Measurements from ENCODE around the gene PPL. TPM values are rescaled to one million over a fixed set of nuclear protein-coding genes. Genes with fewer than 3 reads are reported as not detected.
"Not testable (repeated sequence)": the region's sequence is repeated elsewhere in the genome, so short reads cannot be mapped to it uniquely, and the experiment has no call there.

The PPL gene
- total RNA-seq, 1 experiment from 2014 or later: 56.4 TPM

DNA sequence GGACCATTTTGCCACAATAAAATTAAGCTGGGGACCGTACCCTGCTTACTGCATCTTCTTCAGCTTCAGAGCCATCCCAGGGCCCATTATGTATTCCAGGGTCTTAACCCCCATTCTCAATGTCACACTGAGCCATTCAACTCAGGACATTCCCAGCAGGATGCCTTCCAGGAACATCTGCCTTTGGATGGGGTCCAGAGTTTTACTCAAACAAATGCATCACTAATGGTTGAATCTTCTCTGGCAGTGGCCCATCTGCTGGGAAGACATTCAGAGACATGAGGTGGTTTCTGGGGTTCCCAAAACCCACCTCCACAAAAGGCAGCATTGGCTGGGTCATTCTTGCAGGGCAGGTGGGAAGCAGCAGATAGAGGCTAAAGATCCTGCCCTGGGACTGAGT is 17.8 kb upstream of the PPL start:
- no peaks in the 10 kb centered on the region for H3K9me3 ChIP-seq (ENCODE audit: control insufficient read depth in 1 of 2, insufficient read depth in 1 of 2, low read depth in 1 of 2, low read length in 2 of 2)
- ChIA-PET POLR2A (no interaction called here), CTCF (interaction anchor here (2.2 to 2.8 kb wide), 2 partner anchors 220 to 260 kb away, joined by 6 to 11 read pairs; partner anchors contain the start of genes ANKS3 and DNAAF8), RAD21 (ENCODE audit: low non-redundant PET in 1 of 2, low total read pairs in 2 of 2, uncharacterized antibody in 2 of 2, unreplicated experiment in 2 of 2) (interaction anchor here (0.6 to 0.7 kb wide), 2 partner anchors 40 to 70 kb away, joined by 3 read pairs; no protein-coding TSS in a partner anchor)
- no peak overlapping the region for H3K4me2 ChIP-seq (ENCODE audit: low read length)
- BruUV-seq (replicated peaks): no TSS peak
- H2AFZ ChIP-seq (ENCODE audit: low read depth, low read length, poor library complexity, severe bottlenecking): no peak overlapping the region
- H3K4me3 ChIP-seq (replicated peaks in 1 of 2; ENCODE audit: low read depth in 1 of 2, low read length in 2 of 2): no peak overlapping the region
- H3K4me1 ChIP-seq (ENCODE audit: control insufficient read depth in 1 of 2, insufficient read depth in 2 of 2, low read length in 2 of 2): peaks cover 15 to 24% of the 10 kb centered on the region in 2 experiments; a peak in 3 of 4 replicates
- H3K27ac ChIP-seq (ENCODE audit: low read depth, low read length): no peak overlapping the region
- no peak for TF ChIP-seq REST (IDR thresholded peaks at IDR 0.05; ENCODE audit: low read depth)
- no peak for TF ChIP-seq JUND (IDR thresholded peaks at IDR 0.05)
- TF ChIP-seq ZFX (IDR thresholded peaks at IDR 0.05): no peak
- TF ChIP-seq FOSL1 (IDR thresholded peaks at IDR 0.05; ENCODE audit: low read depth): no peak
- TF ChIP-seq SRF (IDR thresholded peaks at IDR 0.05; ENCODE audit: low read depth): no peak
- TF ChIP-seq EZH2phosphoT487 (IDR thresholded peaks at IDR 0.05; ENCODE audit: borderline replicate concordance): no peak
- TF ChIP-seq ATF3 (IDR thresholded peaks at IDR 0.05): no peak
- no peak for TF ChIP-seq SP1 (IDR thresholded peaks at IDR 0.05; ENCODE audit: low read depth)
- TF ChIP-seq ZNF274 (IDR thresholded peaks at IDR 0.05; ENCODE audit: low read depth, low read length): no peak
- TF ChIP-seq POLR2A (IDR thresholded peaks at IDR 0.05; ENCODE audit: borderline replicate concordance, extremely low read depth, insufficient read depth, insufficient read length): no peak
- ATAC-seq (no peak), DNase-seq (ENCODE audit: low read depth, low spot score) (no peak)
- peaks cover 3% of the 10 kb centered on the region; the same call in 1 of the 2 replicates for H3K27me3 ChIP-seq (ENCODE audit: insufficient read depth, low read length)
- no peak overlapping the region for H3K9ac ChIP-seq (ENCODE audit: low read length)
- no peaks in the 10 kb centered on the region for H3K79me2 ChIP-seq (ENCODE audit: insufficient read depth, low read length)
- no peaks in the 10 kb centered on the region for H3K9me2 ChIP-seq (ENCODE audit: insufficient read depth)
- H3K36me3 ChIP-seq (ENCODE audit: control insufficient read depth in 1 of 2, insufficient read depth in 2 of 2, low read length in 2 of 2): no peaks in the 10 kb centered on the region
- no peaks in the 10 kb centered on the region for H4K20me1 ChIP-seq (ENCODE audit: insufficient read depth)
- intact Hi-C loops (cut with micrococcal nuclease): loop anchor here (5.0 to 10.0 kb wide), 5 partner anchors 107 to 550 kb away; partner anchors contain the start of genes ANKS3, DNAAF8, GLYR1 and UBN1

- H3K4me1 ChIP-seq (ENCODE audit: control insufficient read depth in 1 of 2, insufficient read depth in 2 of 2, low read length in 2 of 2): peaks cover 8 to 22% of the 10 kb centered on the region in 2 experiments; a peak in 3 of 4 replicates
- H4K20me1 ChIP-seq (ENCODE audit: insufficient read depth); H3K27ac ChIP-seq (ENCODE audit: low read depth, low read length); DNase-seq (ENCODE audit: low read depth, low spot score); CTCF ChIA-PET; H3K9me2 ChIP-seq (ENCODE audit: insufficient read depth); ATAC-seq; H3K79me2 ChIP-seq (ENCODE audit: insufficient read depth, low read length); H3K9me3 ChIP-seq (ENCODE audit: control insufficient read depth in 1 of 2, insufficient read depth in 1 of 2, low read depth in 1 of 2, low read length in 2 of 2); RAD21 ChIA-PET (ENCODE audit: low non-redundant PET in 1 of 2, low total read pairs in 2 of 2, uncharacterized antibody in 2 of 2, unreplicated experiment in 2 of 2); POLR2A ChIA-PET; H3K36me3 ChIP-seq (ENCODE audit: control insufficient read depth in 1 of 2, insufficient read depth in 2 of 2, low read length in 2 of 2); BruUV-seq (replicated peaks); H3K27me3 ChIP-seq (ENCODE audit: insufficient read depth, low read length); H3K9ac ChIP-seq (ENCODE audit: low read length); H3K4me2 ChIP-seq (ENCODE audit: low read length); H2AFZ ChIP-seq (ENCODE audit: low read depth, low read length, poor library complexity, severe bottlenecking); H3K4me3 ChIP-seq (replicated peaks in 1 of 2; ENCODE audit: low read depth in 1 of 2, low read length in 2 of 2): not testable (repeated sequence)
- intact Hi-C loops (cut with micrococcal nuclease): loop anchor here (10.0 kb wide), 1 partner anchor 547 kb away; no protein-coding TSS in a partner anchor
Observed at GRCh38 chr16:4951583-4951982, 14.6 kb upstream of the PPL start.
